Measurements from ENCODE around the gene NDOR1. TPM values are rescaled to one million over a fixed set of nuclear protein-coding genes. Genes with fewer than 3 reads are reported as not detected.
A peak's percentile ranks its signal among the peaks of the same experiment; 100 is the strongest.
"Not testable (repeated sequence)": the region's sequence is repeated elsewhere in the genome, so short reads cannot be mapped to it uniquely, and the experiment has no call there.

Gene NDOR1
- total RNA-seq, 2 experiments from 2014 or later: 27.0 to 27.8 TPM

- H3K4me3 Mint-ChIP-seq: peak overlapping the region; percentile 83
- POLR2A ChIA-PET: interaction anchor here (0.6 to 1.7 kb wide), 5 partner anchors 17 to 153 kb away, joined by 3 to 10 read pairs (median 7); partner anchors contain the start of genes MAN1B1 and RNF208
- peaks cover 27% of the 10 kb centered on the region for H3K36me3 Mint-ChIP-seq (ENCODE audit: low read depth)
- CTCF ChIA-PET: interaction anchor here (1.2 to 1.8 kb wide), 4 partner anchors 13 to 144 kb away, joined by 5 to 8 read pairs (median 6); partner anchors contain the start of genes CYSRT1 and RNF224
- H3K4me1 Mint-ChIP-seq: peaks cover 27% of the 10 kb centered on the region
- ATAC-seq; H3K9me3 Mint-ChIP-seq (ENCODE audit: low read depth); DNase-seq; H3K27me3 Mint-ChIP-seq: not testable (repeated sequence)
- H3K27ac Mint-ChIP-seq: peak overlapping the region; percentile 42
- intact Hi-C loops (cut with DNase I, micrococcal nuclease): loop anchor here (1.0 to 5.0 kb wide), 8 partner anchors 16 to 756 kb away; partner anchors contain the start of genes ANAPC2 (in 1 of the 2), MAN1B1 (in 1 of the 2), NDOR1 (in 1 of the 2) and NPDC1 (in 1 of the 2)
Observed at GRCh38 chr9:137239541-137240200, 34.2 kb downstream of the NDOR1 start.

GRCh38 chr9:137240318-137240840 lies 34.9 kb downstream of the NDOR1 start:
- CTCF ChIA-PET: interaction anchor here (0.9 to 1.8 kb wide), 5 partner anchors 13 to 145 kb away, joined by 3 to 8 read pairs (median 6); partner anchors contain the start of genes CYSRT1 and RNF224
- POLR2A ChIA-PET: interaction anchor here (0.6 to 1.7 kb wide), 14 partner anchors 13 to 362 kb away, joined by 3 to 13 read pairs (median 4); partner anchors contain the start of genes FBXW5, MAN1B1, NELFB and RNF208
- Mint-ChIP-seq H3K9me3 (ENCODE audit: low read depth) (no peaks in the 10 kb centered on the region), H3K36me3 (ENCODE audit: low read depth) (peaks cover 27% of the 10 kb centered on the region), H3K4me3 (peak overlapping the region; percentile 83), H3K27ac (no peak overlapping the region), H3K27me3 (no peaks in the 10 kb centered on the region), H3K4me1 (peaks cover 27% of the 10 kb centered on the region)
- ATAC-seq: peak; percentile 16
- intact Hi-C loops (cut with DNase I, micrococcal nuclease): loop anchor here (1.0 to 2.0 kb wide), 7 partner anchors 17 to 757 kb away; partner anchors contain the start of genes ANAPC2 (in 1 of the 2), MAN1B1 (in 1 of the 2), NDOR1 (in 1 of the 2) and PAXX (in 1 of the 2)
- DNase-seq: peak; percentile 79

GRCh38 chr9:137240841-137241489 lies 35.5 kb downstream of the NDOR1 start, which contains the start of gene TUBB4B:
TUBB4B (plus strand) TSS chr9:137241287; CDS start chr9:137241361, 74 bp downstream.
- DNase-seq (peak; percentile 98), ATAC-seq (peak; percentile 84)
- Mint-ChIP-seq H3K27ac (peak within 1 kb of the TSS; percentile 87), H3K4me3 (peak within 1 kb of the TSS; percentile 83), H3K9me3 (ENCODE audit: low read depth) (no peaks in the 10 kb centered on the region), H3K4me1 (peaks cover 27% of the 10 kb centered on the region), H3K27me3 (no peaks in the 10 kb centered on the region), H3K36me3 (ENCODE audit: low read depth) (peaks cover 27% of the 10 kb centered on the region)
- CTCF ChIA-PET: interaction anchor here (0.6 to 1.7 kb wide), 8 partner anchors 13 to 418 kb away, joined by 3 to 8 read pairs (median 4); partner anchors contain the start of genes CYSRT1, MAN1B1 and RNF224
- intact Hi-C loops (cut with DNase I, micrococcal nuclease): loop anchor here (1.0 to 2.0 kb wide), 18 partner anchors 14 to 758 kb away; partner anchors contain the start of genes NDOR1 (in 2 of the 2), NELFB (in 2 of the 2), TMEM203 (in 2 of the 2) and ANAPC2 (in 1 of the 2)
- POLR2A ChIA-PET: interaction anchor here (0.6 to 1.7 kb wide), 14 partner anchors 13 to 362 kb away, joined by 3 to 13 read pairs (median 3); partner anchors contain the start of genes FBXW5, MAN1B1, NELFB and RNF208

GRCh38 chr9:137241490-137242268 lies 36.2 kb downstream of the NDOR1 start:
- Mint-ChIP-seq H3K36me3 (ENCODE audit: low read depth) (peaks cover 27% of the 10 kb centered on the region), H3K9me3 (ENCODE audit: low read depth) (no peaks in the 10 kb centered on the region), H3K27ac (peak overlapping the region; percentile 47), H3K4me3 (peak overlapping the region; percentile 83), H3K4me1 (peaks cover 26% of the 10 kb centered on the region), H3K27me3 (no peaks in the 10 kb centered on the region)
- POLR2A ChIA-PET: interaction anchor here (0.6 to 3.6 kb wide), 8 partner anchors 12 to 361 kb away, joined by 3 to 31 read pairs (median 5); partner anchors contain the start of genes MAN1B1, NELFB and RNF208
- intact Hi-C loops (cut with DNase I, micrococcal nuclease): loop anchor here (1.0 to 2.0 kb wide), 13 partner anchors 14 to 540 kb away; partner anchors contain the start of genes NDOR1 (in 2 of the 2), NELFB (in 2 of the 2), TMEM203 (in 2 of the 2) and EXD3 (in 1 of the 2)
- DNase-seq (peak; percentile 84), ATAC-seq (peak; percentile 13)
- CTCF ChIA-PET: interaction anchor here (0.6 to 1.5 kb wide), 6 partner anchors 13 to 418 kb away, joined by 3 to 8 read pairs (median 3); partner anchors contain the start of genes MAN1B1 and RNF224

- intact Hi-C loops (cut with DNase I, micrococcal nuclease): no loop called here
- CTCF ChIA-PET: interaction anchor here (0.7 to 0.8 kb wide), 2 partner anchors 12 to 48 kb away, joined by 3 read pairs; no protein-coding TSS in a partner anchor
- POLR2A ChIA-PET: interaction anchor here (0.6 to 3.6 kb wide), 3 partner anchors 12 to 42 kb away, joined by 3 to 31 read pairs (median 3); partner anchors contain the start of genes NELFB and TPRN
- H3K4me1 Mint-ChIP-seq: peaks cover 23% of the 10 kb centered on the region
- H3K36me3 Mint-ChIP-seq (ENCODE audit: low read depth): peaks cover 27% of the 10 kb centered on the region
- H3K27ac Mint-ChIP-seq: peak overlapping the region; percentile 58
- no peaks in the 10 kb centered on the region for H3K9me3 Mint-ChIP-seq (ENCODE audit: low read depth)
- DNase-seq (no peak), ATAC-seq (no peak)
- H3K4me3 Mint-ChIP-seq: peak overlapping the region; percentile 83
- H3K27me3 Mint-ChIP-seq: no peaks in the 10 kb centered on the region
Observed at GRCh38 chr9:137242269-137243203, 37.0 kb downstream of the NDOR1 start.

GRCh38 chr9:137243266-137243625 lies 37.7 kb downstream of the NDOR1 start:
- intact Hi-C loops (cut with DNase I, micrococcal nuclease); H3K9me3 Mint-ChIP-seq (ENCODE audit: low read depth); CTCF ChIA-PET; H3K4me3 Mint-ChIP-seq; H3K27me3 Mint-ChIP-seq; H3K27ac Mint-ChIP-seq; ATAC-seq; DNase-seq: not testable (repeated sequence)
- Mint-ChIP-seq H3K4me1 (peaks cover 23% of the 10 kb centered on the region), H3K36me3 (ENCODE audit: low read depth) (peaks cover 27% of the 10 kb centered on the region)
- POLR2A ChIA-PET: interaction anchor here (1.1 to 3.6 kb wide), 2 partner anchors 11 to 42 kb away, joined by 3 to 31 read pairs; partner anchors contain the start of genes NELFB and TPRN

GRCh38 chr9:137243626-137244485 lies 38.4 kb downstream of the NDOR1 start:
- ChIA-PET POLR2A (interaction anchor here (0.6 to 3.6 kb wide), 5 partner anchors 8 to 546 kb away, joined by 3 to 31 read pairs (median 5); partner anchors contain the start of gene NELFB), CTCF (no interaction called here)
- intact Hi-C loops (cut with DNase I, micrococcal nuclease): no loop called here
- H3K4me3 Mint-ChIP-seq: no peak overlapping the region
- ATAC-seq (no peak), DNase-seq (no peak)
- H3K9me3 Mint-ChIP-seq (ENCODE audit: low read depth): no peaks in the 10 kb centered on the region
- H3K4me1 Mint-ChIP-seq: peaks cover 20% of the 10 kb centered on the region
- H3K27ac Mint-ChIP-seq: no peak overlapping the region
- H3K36me3 Mint-ChIP-seq (ENCODE audit: low read depth): peaks cover 27% of the 10 kb centered on the region
- H3K27me3 Mint-ChIP-seq: no peaks in the 10 kb centered on the region

GRCh38 chr9:137244486-137245449 lies 39.3 kb downstream of the NDOR1 start:
- intact Hi-C loops (cut with DNase I, micrococcal nuclease): no loop called here
- no peak overlapping the region for H3K27ac Mint-ChIP-seq
- no peaks in the 10 kb centered on the region for H3K9me3 Mint-ChIP-seq (ENCODE audit: low read depth)
- no peak for DNase-seq
- H3K4me3 Mint-ChIP-seq: no peak overlapping the region
- no peaks in the 10 kb centered on the region for H3K27me3 Mint-ChIP-seq
- H3K36me3 Mint-ChIP-seq (ENCODE audit: low read depth): peaks cover 27% of the 10 kb centered on the region
- CTCF ChIA-PET: interaction anchor here (0.7 kb wide), 1 partner anchor 40 kb away, joined by 3 read pairs; no protein-coding TSS in a partner anchor
- POLR2A ChIA-PET: interaction anchor here (0.6 to 3.6 kb wide), 4 partner anchors 9 to 546 kb away, joined by 5 to 31 read pairs (median 5); partner anchors contain the start of gene NELFB
- no peak for ATAC-seq
- H3K4me1 Mint-ChIP-seq: peaks cover 16% of the 10 kb centered on the region
